Measurements from ENCODE around the gene NCKAP1. TPM values are rescaled to one million over a fixed set of nuclear protein-coding genes. Genes with fewer than 3 reads are reported as not detected.

Gene NCKAP1
- total and polyA plus RNA-seq, 2 of the 4 experiments (the other 2 are of a cell fraction), result 91.1 to 160 TPM

Small RNAs within 50 kb of the gene (microRNA-seq; reads per million reads assigned to microRNA genes)
- gene RF00019 (ENCODE audit: insufficient read depth, insufficient read length) (not detected), gene RF00599 (ENCODE audit: insufficient read depth, insufficient read length) (not detected), gene RNU6-1122P (ENCODE audit: insufficient read depth, insufficient read length) (not detected)

Small RNAs within 50 kb of the gene (small RNA-seq; reads per million reads assigned to genes)
- gene RF00019, result 0 reads per million in 5 experiments
- gene RF00599, result 0 reads per million in 5 experiments
- gene RNU6-1122P, result 0 reads per million in 5 experiments

Other genes with a start within 250 kb of the NCKAP1 start
- gene FRZB, start 171.8 kb downstream of the NCKAP1 start, total RNA-seq (2012; rRNA removed), result 0.18 and 0.28 TPM in 2 replicates
- 1.1 and 1.2 TPM in 2 replicates for gene FRZB, start 171.8 kb downstream of the NCKAP1 start, polyA plus RNA-seq (2012; rRNA removed)
- gene DUSP19, start 40.3 kb upstream of the NCKAP1 start, total RNA-seq (2012; rRNA removed), result 1.4 and 2.5 TPM in 2 replicates
- gene DUSP19, start 40.3 kb upstream of the NCKAP1 start, polyA plus RNA-seq (2012; rRNA removed), result 0.46 and 0.86 TPM in 2 replicates
- 20.0 and 23.3 TPM in 2 replicates for gene NUP35, start 86.0 kb upstream of the NCKAP1 start, total RNA-seq (2012; rRNA removed)
- gene NUP35, start 86.0 kb upstream of the NCKAP1 start, polyA plus RNA-seq (2012; rRNA removed), result 10.6 and 10.9 TPM in 2 replicates